Panc1 (cell line): Measurements from ENCODE around the gene NUP133. TPM values are rescaled to one million over a fixed set of nuclear protein-coding genes. Genes with fewer than 3 reads are reported as not detected.

ENCODE experiments used
- ATAC-seq: fragments of 200-7000 bp; cut with Tn5 transposase; 2 replicates; pipeline ENCODE4 v1.9.1; 2020; ENCODE audit warnings: mild to moderate bottlenecking, moderate library complexity
- BruUV-seq: library from RNA; stranded (reverse); fragments of 400-500 nt; replicated peaks from 2 replicates; lab custom pipeline; 2021; lab: Mats Ljungman, UMichigan
- CTCF ChIA-PET: fragments of 300-600 bp; sonication (Branson Sonifier 250); formaldehyde crosslinking; loops from one replicate; lab custom pipeline; 2022; ENCODE audit warnings: antibody characterized with exemption; lab: Charles Lee
- POLR2A ChIA-PET: fragments of 300-600 bp; sonication (Branson Sonifier 250); formaldehyde crosslinking; loops from one replicate; lab custom pipeline; 2022; ENCODE audit warnings: antibody characterized with exemption; lab: Charles Lee
- DNase-seq: peaks from one replicate; pipeline ENCODE4 v3.0.0-alpha.2; 2010; ENCODE audit warnings: low read depth, low spot score
- H3K27ac ChIP-seq: 2 replicates; pipeline ENCODE4 v1.5.1; 2011; ENCODE audit warnings: mild to moderate bottlenecking, low read length, inconsistent platforms
- H3K27me3 ChIP-seq: fragments of 200-500 bp; sonication (Bioruptor generic); 2 replicates; pipeline ENCODE4 v1.6.0; 2014; ENCODE audit warnings: low read length, inconsistent platforms; ENCODE audit not compliant: control insufficient read depth, insufficient read depth
- H3K36me3 ChIP-seq: fragments of 200-500 bp; sonication (Bioruptor generic); 2 replicates; pipeline ENCODE4 v1.5.1; 2014; ENCODE audit warnings: inconsistent platforms, mild to moderate bottlenecking, low read length, moderate library complexity; ENCODE audit not compliant: control insufficient read depth, insufficient read depth
- H3K4me1 ChIP-seq: 2 replicates; pipeline ENCODE4 v1.5.1; 2011; ENCODE audit warnings: inconsistent platforms, mild to moderate bottlenecking, low read length, moderate library complexity; ENCODE audit not compliant: control insufficient read depth, insufficient read depth
- H3K4me3 ChIP-seq, 2 experiments: 2 replicates each; pipeline ENCODE4 v1.5.1; 2011 to 2012; ENCODE audit warnings: low read depth in 2 of 2, low read length in 2 of 2, mild to moderate bottlenecking in 2 of 2, inconsistent platforms in 1 of 2, moderate library complexity in 1 of 2
- H3K9me3 ChIP-seq: fragments of 200-500 bp; sonication (Bioruptor generic); 2 replicates; pipeline ENCODE4 v1.5.1; 2014; ENCODE audit warnings: low read depth, mild to moderate bottlenecking, inconsistent platforms, low read length, moderate library complexity; ENCODE audit not compliant: control insufficient read depth, insufficient read depth
- CTCF ChIP-seq: fragments of 450-650 bp; IDR thresholded peaks from 2 replicates; pipeline ENCODE4 v1.5.1; 2017; ENCODE audit warnings: mild to moderate bottlenecking
- POLR2AphosphoS5 ChIP-seq: IDR thresholded peaks from 2 replicates; pipeline ENCODE4 v1.6.1; 2012; ENCODE audit warnings: mild to moderate bottlenecking, low read depth, low read length, moderate library complexity
- SIN3A ChIP-seq: IDR thresholded peaks from 2 replicates; pipeline ENCODE4 v1.6.1; 2012; ENCODE audit warnings: low read depth, mild to moderate bottlenecking, low read length, moderate library complexity, borderline replicate concordance; ENCODE audit not compliant: insufficient read depth
- TCF7L2 ChIP-seq: IDR thresholded peaks from 2 replicates; pipeline ENCODE4 v1.6.1; 2011; ENCODE audit warnings: mild to moderate bottlenecking, low read depth, low read length, inconsistent platforms
- in situ Hi-C: cut with HindIII; loops from 2 replicates; pipeline ENCODE4 v1.10.0; 2016; ENCODE audit warnings: low sequenced_read_pairs, low pct_unique_long_range_greater_than_20kb
- intact Hi-C: fragments of 100-400 bp; cut with micrococcal nuclease; formaldehyde crosslinking; loops from one replicate; pipeline ENCODE4 v1.10.0; 2022; ENCODE audit not compliant: unreplicated experiment
- total RNA-seq: library from RNA; stranded (reverse); gene quantifications from one replicate; pipeline ENCODE4 v1.2.1, GENCODE V29; 2021; ENCODE audit not compliant: unreplicated experiment
- TF ChIP-seq, protein P1 (sequence below), 2 experiments: IDR thresholded peaks; 2 replicates each; pipeline ENCODE4 v1.6.1; 2011 to 2012; ENCODE audit warnings: low read depth in 2 of 2, control low read depth in 1 of 2, low read length in 1 of 2, mild to moderate bottlenecking in 1 of 2, moderate library complexity in 1 of 2; ENCODE audit not compliant: insufficient read depth in 1 of 2

Gene NUP133
- total RNA-seq, 1 experiment from 2014 or later: 39.5 TPM

DNA sequence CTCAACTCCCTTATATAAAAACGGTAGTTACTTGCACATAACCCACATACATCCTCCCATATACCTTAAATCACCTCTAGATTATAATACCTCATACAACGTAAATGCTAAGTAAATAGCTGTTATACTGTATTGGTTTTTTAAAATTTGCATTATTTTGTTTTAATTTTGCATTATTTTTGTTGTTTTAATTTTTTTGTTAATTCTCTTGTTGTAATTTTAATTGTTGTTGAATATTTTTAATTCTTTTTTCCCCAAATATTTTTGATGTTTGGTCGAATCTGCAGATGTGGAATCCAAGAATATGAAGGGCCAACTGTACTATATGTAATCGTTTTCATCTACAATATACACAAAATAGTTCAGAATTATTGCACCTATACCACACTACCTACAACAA, 50.7 kb downstream of the NUP133 start:
- Histone ChIP-seq H3K27ac (no peak overlapping the region), H3K4me1 (no peaks in the 10 kb centered on the region), H3K27me3 (no peaks in the 10 kb centered on the region), H3K36me3 (peaks cover 12% of the 10 kb centered on the region; the same call in 1 of the 2 replicates), H3K9me3 (no peaks in the 10 kb centered on the region), H3K4me3 (no peak overlapping the region)
- no peak for DNase-seq
- no TSS peak for BruUV-seq
- ChIA-PET CTCF (no interaction called here), POLR2A (no interaction called here)
- in situ Hi-C loops (no loop called here), intact Hi-C loops (loop anchor here (10.0 kb wide), 2 partner anchors 113 to 203 kb away; partner anchors contain the start of gene CCSAP)
- ATAC-seq: no peak
- TF ChIP-seq CTCF (no peak), TCF7L2 (no peak), POLR2AphosphoS5 (no peak), SIN3A (no peak)
- TF ChIP-seq, protein P1, sequence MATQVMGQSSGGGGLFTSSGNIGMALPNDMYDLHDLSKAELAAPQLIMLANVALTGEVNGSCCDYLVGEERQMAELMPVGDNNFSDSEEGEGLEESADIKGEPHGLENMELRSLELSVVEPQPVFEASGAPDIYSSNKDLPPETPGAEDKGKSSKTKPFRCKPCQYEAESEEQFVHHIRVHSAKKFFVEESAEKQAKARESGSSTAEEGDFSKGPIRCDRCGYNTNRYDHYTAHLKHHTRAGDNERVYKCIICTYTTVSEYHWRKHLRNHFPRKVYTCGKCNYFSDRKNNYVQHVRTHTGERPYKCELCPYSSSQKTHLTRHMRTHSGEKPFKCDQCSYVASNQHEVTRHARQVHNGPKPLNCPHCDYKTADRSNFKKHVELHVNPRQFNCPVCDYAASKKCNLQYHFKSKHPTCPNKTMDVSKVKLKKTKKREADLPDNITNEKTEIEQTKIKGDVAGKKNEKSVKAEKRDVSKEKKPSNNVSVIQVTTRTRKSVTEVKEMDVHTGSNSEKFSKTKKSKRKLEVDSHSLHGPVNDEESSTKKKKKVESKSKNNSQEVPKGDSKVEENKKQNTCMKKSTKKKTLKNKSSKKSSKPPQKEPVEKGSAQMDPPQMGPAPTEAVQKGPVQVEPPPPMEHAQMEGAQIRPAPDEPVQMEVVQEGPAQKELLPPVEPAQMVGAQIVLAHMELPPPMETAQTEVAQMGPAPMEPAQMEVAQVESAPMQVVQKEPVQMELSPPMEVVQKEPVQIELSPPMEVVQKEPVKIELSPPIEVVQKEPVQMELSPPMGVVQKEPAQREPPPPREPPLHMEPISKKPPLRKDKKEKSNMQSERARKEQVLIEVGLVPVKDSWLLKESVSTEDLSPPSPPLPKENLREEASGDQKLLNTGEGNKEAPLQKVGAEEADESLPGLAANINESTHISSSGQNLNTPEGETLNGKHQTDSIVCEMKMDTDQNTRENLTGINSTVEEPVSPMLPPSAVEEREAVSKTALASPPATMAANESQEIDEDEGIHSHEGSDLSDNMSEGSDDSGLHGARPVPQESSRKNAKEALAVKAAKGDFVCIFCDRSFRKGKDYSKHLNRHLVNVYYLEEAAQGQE (IDR thresholded peaks at IDR 0.05; ENCODE audit: insufficient read depth in 1 of 2, low read depth in 2 of 2, low read length in 1 of 2): no peak

DNA sequence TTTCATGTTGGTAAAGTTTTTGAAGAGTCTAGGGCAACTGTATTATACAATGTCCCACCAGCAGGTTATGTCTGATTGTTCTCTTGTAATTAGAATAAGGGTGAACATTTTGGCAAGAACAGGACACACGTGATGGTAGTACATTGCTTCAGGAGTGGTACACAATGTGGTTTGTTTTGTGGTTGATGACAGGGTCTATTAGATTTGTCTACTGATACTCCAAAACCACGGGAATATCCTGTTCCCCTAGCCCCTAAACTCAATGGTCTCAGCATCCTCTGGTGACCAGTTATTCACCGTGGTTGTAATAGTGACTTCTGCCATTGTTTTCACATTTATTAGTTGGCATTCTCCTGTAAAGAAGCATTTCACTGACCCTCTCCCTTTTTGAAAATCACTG, 52.1 kb downstream of the NUP133 start:
- H3K27ac ChIP-seq: no peak overlapping the region
- POLR2A ChIA-PET: no interaction called here
- in situ Hi-C loops: no loop called here
- no peaks in the 10 kb centered on the region for H3K27me3 ChIP-seq
- no peak for DNase-seq
- TF ChIP-seq TCF7L2: no peak
- H3K4me1 ChIP-seq: no peaks in the 10 kb centered on the region
- no peak overlapping the region for H3K4me3 ChIP-seq
- intact Hi-C loops: loop anchor here (10.0 kb wide), 2 partner anchors 111 to 201 kb away; partner anchors contain the start of gene CCSAP
- H3K36me3 ChIP-seq: peaks cover 10% of the 10 kb centered on the region; the same call in 1 of the 2 replicates
- CTCF ChIA-PET: no interaction called here
- H3K9me3 ChIP-seq: no peaks in the 10 kb centered on the region
- no TSS peak for BruUV-seq
- ATAC-seq: no peak

- in situ Hi-C loops: no loop called here
- intact Hi-C loops: loop anchor here (10.0 kb wide), 2 partner anchors 109 to 199 kb away; partner anchors contain the start of gene CCSAP
- Histone ChIP-seq H3K36me3 (peaks cover 10% of the 10 kb centered on the region; the same call in 1 of the 2 replicates), H3K9me3 (no peaks in the 10 kb centered on the region), H3K4me1 (no peaks in the 10 kb centered on the region), H3K4me3 (no peak overlapping the region), H3K27me3 (no peaks in the 10 kb centered on the region), H3K27ac (no peak overlapping the region)
- TF ChIP-seq CTCF (no peak), POLR2AphosphoS5 (no peak), TCF7L2 (no peak), SIN3A (no peak)
- TF ChIP-seq, protein P1 (IDR thresholded peaks at IDR 0.05; ENCODE audit: insufficient read depth in 1 of 2, low read depth in 2 of 2, low read length in 1 of 2): no peak
- POLR2A ChIA-PET: no interaction called here
- ATAC-seq (no peak), DNase-seq (no peak)
- CTCF ChIA-PET: no interaction called here
- no TSS peak for BruUV-seq
Observed at GRCh38 chr1:229454056-229454455, 54.1 kb downstream of the NUP133 start.
